WTC11 (cell line): Measurements from ENCODE around the gene CPSF3. TPM values are rescaled to one million over a fixed set of nuclear protein-coding genes. Genes with fewer than 3 reads are reported as not detected.

Source experiments
- ATAC-seq: fragments of 200-7000 bp; cut with Tn5 transposase; 2 replicates; pipeline ENCODE4 v1.10.0; 2021; ENCODE audit warnings: mild to moderate bottlenecking, moderate library complexity
- CTCF ChIA-PET: fragments of 300-600 bp; sonication (Branson Sonifier 250); formaldehyde crosslinking; loops from one replicate; lab custom pipeline; 2021; ENCODE audit warnings: antibody characterized with exemption; lab: Charles Lee
- POLR2A ChIA-PET: fragments of 350-600 bp; sonication (Branson Sonifier 250); formaldehyde crosslinking; loops from one replicate; lab custom pipeline; 2021; ENCODE audit warnings: antibody characterized with exemption; lab: Charles Lee
- DNase-seq: peaks from one replicate; pipeline ENCODE4 v3.0.0; 2021; ENCODE audit warnings: low spot score
- H3K27ac Mint-ChIP-seq: 2 replicates; pipeline ENCODE4 v1.8.0; 2021; ENCODE audit warnings: mixed read lengths
- H3K27me3 Mint-ChIP-seq: 2 replicates; pipeline ENCODE4 v1.8.0; 2021; ENCODE audit warnings: low read depth, mild to moderate bottlenecking, moderate library complexity, mixed read lengths
- H3K36me3 Mint-ChIP-seq: 2 replicates; pipeline ENCODE4 v1.8.0; 2021; ENCODE audit warnings: mixed read lengths
- H3K4me1 Mint-ChIP-seq: 2 replicates; pipeline ENCODE4 v1.8.0; 2022; ENCODE audit warnings: mixed read lengths
- H3K4me3 Mint-ChIP-seq: 2 replicates; pipeline ENCODE4 v1.8.0; 2021; ENCODE audit warnings: mild to moderate bottlenecking, moderate library complexity, mixed read lengths
- H3K9me3 Mint-ChIP-seq: 2 replicates; pipeline ENCODE4 v1.8.0; 2021; ENCODE audit warnings: mixed read lengths
- AR ChIP-seq: fragments of 250-450 bp; sonication (Bioruptor Pico); IDR thresholded peaks from 2 replicates; pipeline ENCODE4 v1.9.0; 2021; ENCODE audit warnings: mild to moderate bottlenecking
- ELF4 ChIP-seq: sonication (generic); formaldehyde crosslinking; IDR thresholded peaks from 2 replicates; pipeline ENCODE4 v1.8.1; 2022; ENCODE audit warnings: low read depth, mild to moderate bottlenecking, moderate library complexity, missing genetic modification reagents
- EMX1 ChIP-seq: fragments of 250-450 bp; sonication (Bioruptor Pico); IDR thresholded peaks from 2 replicates; pipeline ENCODE4 v1.8.0; 2021; ENCODE audit warnings: mild to moderate bottlenecking
- GRHL2 ChIP-seq: fragments of 250-450 bp; sonication (Bioruptor Pico); IDR thresholded peaks from 2 replicates; pipeline ENCODE4 v1.8.0; 2022; ENCODE audit warnings: mild to moderate bottlenecking, moderate library complexity; ENCODE audit not compliant: insufficient replicate concordance, severe bottlenecking
- GTF2I ChIP-seq: fragments of 250-450 bp; sonication (Bioruptor Pico); conservative IDR thresholded peaks from 2 replicates; pipeline ENCODE4 v1.4.0; 2021; ENCODE audit warnings: mild to moderate bottlenecking
- JAZF1 ChIP-seq: fragments of 250-450 bp; sonication (Bioruptor Pico); IDR thresholded peaks from 2 replicates; pipeline ENCODE4 v1.9.0; 2021; ENCODE audit warnings: moderate library complexity, mild to moderate bottlenecking, inconsistent platforms
- JUN ChIP-seq: sonication (generic); formaldehyde crosslinking; IDR thresholded peaks from 2 replicates; pipeline ENCODE4 v1.8.0; 2023; ENCODE audit warnings: mild to moderate bottlenecking, missing genetic modification reagents
- MXD4 ChIP-seq: fragments of 250-450 bp; sonication (Bioruptor Pico); IDR thresholded peaks from 2 replicates; pipeline ENCODE4 v1.8.0; 2021; ENCODE audit warnings: mild to moderate bottlenecking, moderate library complexity, borderline replicate concordance
- PRRX2 ChIP-seq: fragments of 250-450 bp; sonication (Bioruptor Pico); IDR thresholded peaks from 2 replicates; pipeline ENCODE4 v1.8.0; 2021; ENCODE audit warnings: mild to moderate bottlenecking
- TCF7 ChIP-seq: sonication (generic); formaldehyde crosslinking; IDR thresholded peaks from 2 replicates; pipeline ENCODE4 v1.8.0; 2022; ENCODE audit warnings: mild to moderate bottlenecking, low read depth, missing genetic modification reagents, moderate library complexity
- TEAD4 ChIP-seq: sonication (generic); formaldehyde crosslinking; IDR thresholded peaks from 2 replicates; pipeline ENCODE4 v1.8.0; 2022; ENCODE audit warnings: mild to moderate bottlenecking, missing genetic modification reagents
- ZNF121 ChIP-seq: sonication (generic); formaldehyde crosslinking; IDR thresholded peaks from 2 replicates; pipeline ENCODE4 v1.8.0; 2023; ENCODE audit warnings: missing genetic modification reagents
- ZSCAN18 ChIP-seq: fragments of 250-450 bp; sonication (Bioruptor Pico); IDR thresholded peaks from 2 replicates; pipeline ENCODE4 v2.1.2; 2022; ENCODE audit warnings: mild to moderate bottlenecking, moderate library complexity
- total RNA-seq: library from RNA; stranded (reverse); gene quantifications from 3 replicates; pipeline ENCODE4 v1.2.3, GENCODE V29; 2021
- TF ChIP-seq, protein P1 (sequence below): sonication (generic); formaldehyde crosslinking; conservative IDR thresholded peaks from 2 replicates; pipeline ENCODE4 v1.8.1; 2023; ENCODE audit warnings: mild to moderate bottlenecking, low read depth, missing genetic modification reagents, moderate library complexity
- TF ChIP-seq, protein P2 (sequence below): fragments of 250-450 bp; sonication (Bioruptor Pico); IDR thresholded peaks from 2 replicates; pipeline ENCODE4 v1.8.0; 2021; ENCODE audit warnings: mild to moderate bottlenecking
- TF ChIP-seq, protein P3 (sequence below): sonication (generic); formaldehyde crosslinking; IDR thresholded peaks from 2 replicates; pipeline ENCODE4 v1.8.1; 2022; ENCODE audit warnings: missing genetic modification reagents, borderline replicate concordance

Gene CPSF3
- total RNA-seq, 1 experiment from 2014 or later: 88.4 TPM

GRCh38 chr2:9388950-9389911, 34.2 kb upstream of the CPSF3 start:
- no peak for TF ChIP-seq ZSCAN18 (CRISPR knock-in tag)
- TF ChIP-seq, protein P1, sequence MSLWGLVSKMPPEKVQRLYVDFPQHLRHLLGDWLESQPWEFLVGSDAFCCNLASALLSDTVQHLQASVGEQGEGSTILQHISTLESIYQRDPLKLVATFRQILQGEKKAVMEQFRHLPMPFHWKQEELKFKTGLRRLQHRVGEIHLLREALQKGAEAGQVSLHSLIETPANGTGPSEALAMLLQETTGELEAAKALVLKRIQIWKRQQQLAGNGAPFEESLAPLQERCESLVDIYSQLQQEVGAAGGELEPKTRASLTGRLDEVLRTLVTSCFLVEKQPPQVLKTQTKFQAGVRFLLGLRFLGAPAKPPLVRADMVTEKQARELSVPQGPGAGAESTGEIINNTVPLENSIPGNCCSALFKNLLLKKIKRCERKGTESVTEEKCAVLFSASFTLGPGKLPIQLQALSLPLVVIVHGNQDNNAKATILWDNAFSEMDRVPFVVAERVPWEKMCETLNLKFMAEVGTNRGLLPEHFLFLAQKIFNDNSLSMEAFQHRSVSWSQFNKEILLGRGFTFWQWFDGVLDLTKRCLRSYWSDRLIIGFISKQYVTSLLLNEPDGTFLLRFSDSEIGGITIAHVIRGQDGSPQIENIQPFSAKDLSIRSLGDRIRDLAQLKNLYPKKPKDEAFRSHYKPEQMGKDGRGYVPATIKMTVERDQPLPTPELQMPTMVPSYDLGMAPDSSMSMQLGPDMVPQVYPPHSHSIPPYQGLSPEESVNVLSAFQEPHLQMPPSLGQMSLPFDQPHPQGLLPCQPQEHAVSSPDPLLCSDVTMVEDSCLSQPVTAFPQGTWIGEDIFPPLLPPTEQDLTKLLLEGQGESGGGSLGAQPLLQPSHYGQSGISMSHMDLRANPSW (CRISPR knock-in tag): no peak
- TF ChIP-seq JAZF1 (CRISPR knock-in tag): no peak
- no peak for TF ChIP-seq TEAD4 (CRISPR knock-in tag)
- TF ChIP-seq AR: no peak
- TF ChIP-seq, protein P2, sequence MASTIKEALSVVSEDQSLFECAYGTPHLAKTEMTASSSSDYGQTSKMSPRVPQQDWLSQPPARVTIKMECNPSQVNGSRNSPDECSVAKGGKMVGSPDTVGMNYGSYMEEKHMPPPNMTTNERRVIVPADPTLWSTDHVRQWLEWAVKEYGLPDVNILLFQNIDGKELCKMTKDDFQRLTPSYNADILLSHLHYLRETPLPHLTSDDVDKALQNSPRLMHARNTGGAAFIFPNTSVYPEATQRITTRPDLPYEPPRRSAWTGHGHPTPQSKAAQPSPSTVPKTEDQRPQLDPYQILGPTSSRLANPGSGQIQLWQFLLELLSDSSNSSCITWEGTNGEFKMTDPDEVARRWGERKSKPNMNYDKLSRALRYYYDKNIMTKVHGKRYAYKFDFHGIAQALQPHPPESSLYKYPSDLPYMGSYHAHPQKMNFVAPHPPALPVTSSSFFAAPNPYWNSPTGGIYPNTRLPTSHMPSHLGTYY: no peak
- TF ChIP-seq, all 79 proteins: peak for 0
- peaks cover 12% of the 10 kb centered on the region for H3K4me1 Mint-ChIP-seq
- ATAC-seq (no peak), DNase-seq (no peak)
- H3K4me3 Mint-ChIP-seq: no peak overlapping the region
- ChIA-PET CTCF (no interaction called here), POLR2A (no interaction called here)
- H3K36me3 Mint-ChIP-seq: no peaks in the 10 kb centered on the region; the same call in 1 of the 2 replicates
- no peaks in the 10 kb centered on the region for H3K27me3 Mint-ChIP-seq
- peak overlapping the region; percentile 63 for H3K27ac Mint-ChIP-seq
- no peaks in the 10 kb centered on the region for H3K9me3 Mint-ChIP-seq

- no peak overlapping the region for H3K27ac Mint-ChIP-seq
- H3K36me3 Mint-ChIP-seq: no peaks in the 10 kb centered on the region; the same call in 1 of the 2 replicates
- H3K4me1 Mint-ChIP-seq: peaks cover 12% of the 10 kb centered on the region
- H3K4me3 Mint-ChIP-seq: no peak overlapping the region
- DNase-seq: no peak
- H3K9me3 Mint-ChIP-seq: no peaks in the 10 kb centered on the region
- ChIA-PET POLR2A (no interaction called here), CTCF (no interaction called here)
- TF ChIP-seq JUN (no peak), GTF2I (no peak), ELF4 (CRISPR knock-in tag) (no peak)
- no peak for ATAC-seq
- H3K27me3 Mint-ChIP-seq: no peaks in the 10 kb centered on the region
These were observed 33.2 kb upstream of the CPSF3 start for GRCh38 chr2:9390151-9390850.

DNA sequence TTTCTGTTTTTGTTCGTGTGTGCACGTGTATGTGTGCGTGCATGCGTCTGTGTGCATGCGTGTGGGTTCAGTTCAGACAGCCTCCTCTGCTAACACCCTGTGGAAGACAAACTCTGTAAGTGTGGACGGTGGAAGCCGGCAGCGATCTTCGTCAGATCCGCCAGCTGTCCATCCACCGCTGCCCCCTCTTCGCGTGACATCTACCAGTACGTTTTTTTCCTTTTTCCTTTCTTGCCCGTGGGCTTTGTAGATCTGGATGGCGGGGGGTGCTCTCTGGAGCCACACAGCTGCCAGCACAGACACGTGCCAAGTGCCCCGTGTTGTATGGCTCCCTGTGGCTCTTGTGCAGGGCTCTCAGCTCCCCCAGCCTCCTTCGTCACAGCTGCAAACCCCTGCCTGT, 32.5 kb upstream of the CPSF3 start:
- no peaks in the 10 kb centered on the region for H3K27me3 Mint-ChIP-seq
- no peak for DNase-seq
- H3K36me3 Mint-ChIP-seq: no peaks in the 10 kb centered on the region; the same call in 1 of the 2 replicates
- H3K9me3 Mint-ChIP-seq: no peaks in the 10 kb centered on the region
- CTCF ChIA-PET: no interaction called here
- no peak overlapping the region for H3K4me3 Mint-ChIP-seq
- H3K27ac Mint-ChIP-seq: no peak overlapping the region
- no peak for ATAC-seq
- H3K4me1 Mint-ChIP-seq: peaks cover 12% of the 10 kb centered on the region
- TF ChIP-seq TCF7 (CRISPR knock-in tag) (no peak), MXD4 (CRISPR knock-in tag) (no peak), TEAD4 (CRISPR knock-in tag) (no peak), GRHL2 (no peak), PRRX2 (CRISPR knock-in tag) (no peak), EMX1 (no peak), ZNF121 (CRISPR knock-in tag) (no peak)
- TF ChIP-seq, protein P3, sequence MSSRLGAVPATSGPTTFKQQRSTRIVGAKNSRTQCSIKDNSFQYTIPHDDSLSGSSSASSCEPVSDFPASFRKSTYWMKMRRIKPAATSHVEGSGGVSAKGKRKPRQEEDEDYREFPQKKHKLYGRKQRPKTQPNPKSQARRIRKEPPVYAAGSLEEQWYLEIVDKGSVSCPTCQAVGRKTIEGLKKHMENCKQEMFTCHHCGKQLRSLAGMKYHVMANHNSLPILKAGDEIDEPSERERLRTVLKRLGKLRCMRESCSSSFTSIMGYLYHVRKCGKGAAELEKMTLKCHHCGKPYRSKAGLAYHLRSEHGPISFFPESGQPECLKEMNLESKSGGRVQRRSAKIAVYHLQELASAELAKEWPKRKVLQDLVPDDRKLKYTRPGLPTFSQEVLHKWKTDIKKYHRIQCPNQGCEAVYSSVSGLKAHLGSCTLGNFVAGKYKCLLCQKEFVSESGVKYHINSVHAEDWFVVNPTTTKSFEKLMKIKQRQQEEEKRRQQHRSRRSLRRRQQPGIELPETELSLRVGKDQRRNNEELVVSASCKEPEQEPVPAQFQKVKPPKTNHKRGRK (CRISPR knock-in tag): no peak
- TF ChIP-seq, all 79 proteins: peak for 0
- POLR2A ChIA-PET: no interaction called here
